Thoracic aorta (tissue), 2 donors: ENCODE measurements around the gene MBOAT7. TPM values are rescaled to one million over a fixed set of nuclear protein-coding genes. Genes with fewer than 3 reads are reported as not detected.
A peak's percentile ranks its signal among the peaks of the same experiment; 100 is the strongest.

Experiments used
- ATAC-seq: fragments of 150-250 bp; one replicate; pipeline ENCODE4 v1.8.0; 2017; ENCODE audit warnings: low read depth; ENCODE audit not compliant: insufficient number of reproducible peaks, low FRiP score
- DNase-seq: peaks from one replicate; pipeline ENCODE4 v3.0.0-alpha.2; 2020; ENCODE audit warnings: low spot score
- H3K27ac ChIP-seq, 2 donors: fragments of 200-600 bp; sonication (generic); 1 replicate in 1 of 2; 2 replicates in 1 of 2; pipeline ENCODE4 v1.5.1; 2016; ENCODE audit warnings: mild to moderate bottlenecking in 2 of 2, moderate library complexity in 2 of 2
- H3K27me3 ChIP-seq: fragments of 200-600 bp; sonication (generic); replicated peaks from 2 replicates; pipeline ENCODE4 v1.6.0; 2016; ENCODE audit warnings: mild to moderate bottlenecking; ENCODE audit not compliant: insufficient read depth
- H3K36me3 ChIP-seq: fragments of 200-600 bp; sonication (generic); one replicate; pipeline ENCODE4 v1.5.1; 2016
- H3K4me1 ChIP-seq, 2 donors: fragments of 200-600 bp; sonication (generic); 1 replicate in 1 of 2; 2 replicates in 1 of 2; pipeline versions ENCODE4 v1.5.1 to v1.6.0; 2016; ENCODE audit warnings: low read depth in 2 of 2, mild to moderate bottlenecking in 1 of 2; ENCODE audit not compliant: control insufficient read depth in 1 of 2
- H3K4me3 ChIP-seq: fragments of 200-600 bp; sonication (generic); 2 replicates; pipeline ENCODE4 v1.5.1; 2016; ENCODE audit warnings: mild to moderate bottlenecking
- H3K9me3 ChIP-seq: fragments of 200-600 bp; sonication (generic); 2 replicates; pipeline ENCODE4 v1.5.1; 2016
- CTCF ChIP-seq: fragments of 200-600 bp; sonication (generic); IDR thresholded peaks from one replicate; pipeline ENCODE4 v1.5.1; 2019; ENCODE audit warnings: antibody characterized with exemption
- total RNA-seq, 2 donors: library from RNA; depleted of rRNA; stranded (reverse); fragments of >200 nt; gene quantifications; one replicate each; pipeline versions ENCODE4 v1.1.0 to v1.2.3, GENCODE V29; 2016

The MBOAT7 gene
- total RNA-seq, 2 donors from 2014 or later = 46.0 to 61.1 TPM

DNA sequence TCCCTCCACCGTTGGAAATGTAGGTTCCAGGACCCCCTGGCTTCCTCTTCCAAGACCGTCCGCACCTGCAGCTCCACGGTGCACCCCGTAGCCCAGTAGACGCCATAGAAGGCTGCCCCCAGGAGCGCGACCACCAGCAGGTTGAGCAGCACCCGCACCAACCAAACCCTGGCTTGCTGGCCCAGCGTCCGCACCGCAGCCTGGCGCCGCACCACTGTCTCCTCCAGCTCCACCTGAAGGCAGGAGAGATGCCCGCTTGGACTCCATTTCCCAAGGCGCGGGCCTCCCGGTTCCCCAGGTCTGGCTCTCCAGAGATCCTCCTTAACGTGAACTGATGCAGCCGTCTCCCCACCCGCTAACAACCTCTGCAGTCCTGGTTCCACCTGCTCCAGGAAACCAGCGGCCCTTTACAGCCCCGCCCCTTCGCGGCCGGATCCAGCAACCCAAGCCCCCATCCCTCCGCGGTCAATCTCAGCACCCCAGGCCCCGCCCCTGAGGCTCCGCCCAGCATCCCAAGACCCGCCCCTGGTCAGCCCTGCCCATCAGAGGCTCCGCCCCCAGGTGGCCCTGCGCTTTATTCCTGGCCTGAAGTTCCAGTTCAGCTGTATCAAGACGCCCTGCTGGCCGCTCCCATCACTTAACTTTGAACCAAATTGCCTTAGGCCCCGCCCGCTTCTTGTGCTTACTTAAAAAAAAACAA is 24.9 kb downstream of the MBOAT7 start:
- DNase-seq (no peak), ATAC-seq (no peak)
- no peak for TF ChIP-seq CTCF
- no peak overlapping the region for H3K4me3 ChIP-seq
- H3K36me3 ChIP-seq = no peaks in the 10 kb centered on the region
- peaks cover 9 to 18% of the 10 kb centered on the region in 2 donors for H3K4me1 ChIP-seq
- H3K9me3 ChIP-seq = no peaks in the 10 kb centered on the region
- H3K27me3 ChIP-seq = peaks cover 4% of the 10 kb centered on the region
- no peak overlapping the region for H3K27ac ChIP-seq

GRCh38 chr19:54162884-54163283 is 26.5 kb downstream of the MBOAT7 start:
- DNase-seq = no peak
- ATAC-seq = no peak
- TF ChIP-seq CTCF = no peak
- H3K4me3 ChIP-seq = peak overlapping the region; percentile 57
- peaks cover 4% of the 10 kb centered on the region for H3K27me3 ChIP-seq
- no peaks in the 10 kb centered on the region for H3K9me3 ChIP-seq
- H3K27ac ChIP-seq = no peak overlapping the region
- no peaks in the 10 kb centered on the region for H3K36me3 ChIP-seq
- peaks cover 16 to 29% of the 10 kb centered on the region in 2 donors for H3K4me1 ChIP-seq

- Histone ChIP-seq H3K27me3 (peaks cover 4% of the 10 kb centered on the region), H3K27ac (no peak overlapping the region), H3K36me3 (peaks cover under 1% of the 10 kb centered on the region), H3K4me1 (peaks cover 16 to 29% of the 10 kb centered on the region in 2 donors), H3K4me3 (peak overlapping the region; percentile 57), H3K9me3 (no peaks in the 10 kb centered on the region)
- ATAC-seq (no peak), DNase-seq (peak; percentile 40)
- no peak for TF ChIP-seq CTCF
These were observed 27.1 kb downstream of the MBOAT7 start for GRCh38 chr19:54162241-54162805.

DNA sequence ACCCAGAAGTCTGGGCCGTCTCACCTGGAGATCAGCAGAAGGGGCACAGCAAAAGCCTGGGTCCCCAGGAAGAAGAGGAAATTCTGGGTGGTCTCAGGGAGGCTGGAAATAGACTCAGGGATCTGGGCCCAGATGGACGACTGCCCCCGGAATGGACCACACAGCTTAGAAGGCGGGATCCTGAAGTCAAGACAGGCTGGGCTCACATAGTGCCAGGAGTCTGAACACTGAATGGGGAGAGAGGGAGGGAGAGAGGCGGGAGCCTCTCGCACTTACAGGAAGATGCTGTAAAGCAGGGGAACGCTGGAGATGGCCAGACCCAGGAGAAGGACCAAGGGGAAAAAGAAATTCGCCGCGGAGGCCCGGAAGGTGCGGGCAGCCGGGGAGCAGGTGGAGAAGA is 28.5 kb downstream of the MBOAT7 start:
- TF ChIP-seq CTCF = no peak
- peak overlapping the region in 1 of 2 donors; percentile 77 for H3K27ac ChIP-seq
- no peak for ATAC-seq
- peak overlapping the region; percentile 80 for H3K4me3 ChIP-seq
- H3K36me3 ChIP-seq = peaks cover 15% of the 10 kb centered on the region
- peaks cover 16 to 29% of the 10 kb centered on the region in 2 donors for H3K4me1 ChIP-seq
- H3K27me3 ChIP-seq = peaks cover 4% of the 10 kb centered on the region
- H3K9me3 ChIP-seq = no peaks in the 10 kb centered on the region
- no peak for DNase-seq

DNA sequence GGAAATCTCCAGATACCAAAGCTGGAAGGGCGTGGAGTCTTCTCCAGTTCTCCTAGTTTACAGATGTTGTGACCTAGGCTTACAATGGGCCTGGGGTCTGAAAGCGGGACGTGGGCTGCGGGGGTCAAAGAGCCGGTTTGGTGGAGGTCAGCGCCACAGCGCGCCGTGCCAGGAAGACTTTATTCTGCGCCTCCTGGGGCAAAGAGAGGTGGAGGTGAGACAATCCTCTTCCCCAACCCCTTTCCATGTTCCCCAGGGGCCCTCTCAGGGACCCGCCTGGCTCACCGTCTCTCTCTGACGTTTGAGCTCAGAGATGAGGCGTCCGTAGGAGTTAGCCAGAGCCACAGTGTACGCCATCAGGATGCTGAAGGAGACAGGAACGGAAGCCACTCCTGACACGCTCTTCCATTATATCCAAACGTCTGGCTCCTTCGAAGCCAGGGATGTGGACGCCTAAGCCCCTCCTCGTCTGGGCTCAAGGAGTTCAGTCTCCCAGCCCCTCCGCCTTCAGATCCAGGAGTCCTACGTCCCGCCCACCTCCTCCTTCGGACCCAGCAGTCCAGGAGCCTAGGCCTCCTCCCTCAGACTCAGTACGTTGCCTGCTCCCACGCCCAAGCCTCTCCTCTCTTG is 29.1 kb downstream of the MBOAT7 start:
- Histone ChIP-seq H3K9me3 (no peaks in the 10 kb centered on the region), H3K4me1 (peaks cover 16 to 29% of the 10 kb centered on the region in 2 donors), H3K27me3 (peaks cover 4% of the 10 kb centered on the region), H3K4me3 (peak overlapping the region; percentile 80), H3K36me3 (peaks cover 20% of the 10 kb centered on the region), H3K27ac (peak overlapping the region; percentile 77 to 82)
- TF ChIP-seq CTCF = no peak
- no peak for DNase-seq
- ATAC-seq = no peak
